Stomach (tissue), 4 donors: ENCODE data around the gene ANGPTL4.

Experiments
- EP300 ChIP-seq: sonication (generic); formaldehyde crosslinking; IDR thresholded peaks from one replicate; pipeline ENCODE4 v1.6.1; 2017; ENCODE audit warnings: antibody characterized with exemption
- POLR2A ChIP-seq, 4 donors: fragments of 450-650 bp; IDR thresholded peaks; one replicate each; pipeline ENCODE4 v1.6.1; 2016; ENCODE audit warnings: antibody characterized with exemption in 4 of 4, control low read depth in 2 of 4, mild to moderate bottlenecking in 1 of 4, moderate library complexity in 1 of 4
- POLR2AphosphoS5 ChIP-seq, 3 donors: sonication (generic); formaldehyde crosslinking; IDR thresholded peaks; one replicate each; pipeline ENCODE4 v1.6.1; 2016; ENCODE audit warnings: antibody characterized with exemption in 3 of 3

DNA sequence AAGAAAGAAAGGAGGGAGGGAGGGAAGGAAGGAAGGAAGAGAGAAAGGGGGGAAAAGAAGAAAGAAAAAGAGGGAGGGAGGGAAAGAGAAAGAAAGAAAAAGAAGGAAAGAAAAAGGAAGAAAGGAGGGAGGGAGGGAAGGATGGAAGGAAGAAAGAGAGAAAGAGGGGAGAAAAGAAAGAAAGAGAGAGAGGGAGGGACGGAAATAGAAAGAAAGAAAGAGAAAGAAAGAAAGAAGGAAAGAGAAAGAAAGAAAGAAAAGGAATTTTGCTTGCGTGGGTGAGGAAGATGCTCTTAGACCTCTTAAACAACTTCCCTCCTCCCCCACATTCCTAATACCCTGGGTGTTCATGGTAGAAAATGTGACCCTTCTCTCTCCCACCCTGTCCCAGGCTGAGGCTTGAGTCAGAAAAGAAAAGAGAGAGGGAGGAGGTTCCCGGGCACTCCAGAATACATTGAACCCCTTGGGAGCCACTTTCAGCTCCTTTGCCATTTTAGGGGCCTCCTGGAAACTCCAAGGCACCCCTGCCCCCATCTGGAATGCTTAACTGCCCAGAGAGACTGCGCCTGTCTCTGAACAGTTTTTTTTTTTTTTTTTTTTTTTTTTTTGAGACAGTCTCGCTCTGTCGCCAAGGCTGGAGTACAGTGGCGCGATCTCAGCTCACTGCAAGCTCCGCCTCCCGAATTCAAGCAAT, 11.7 kb upstream of the ANGPTL4 start:
- TF ChIP-seq POLR2A (IDR thresholded peaks at IDR 0.05) (no peak), POLR2AphosphoS5 (IDR thresholded peaks at IDR 0.05) (no peak), EP300 (no peak)
